Activated CD4-positive, alpha-beta T cell treated with anti-CD3 and anti-CD28 coated beads, Interleukin-2, amount 50 U/mL, for 4 hours (primary cell): ENCODE data around the gene OR2L8.

Experiments
- DNase-seq, 2 experiments: peaks; one replicate each; pipeline ENCODE4 v3.0.0-alpha.2; 2020

Gene OR2L8

GRCh38 chr1:247998811-247999210, 50.2 kb downstream of the OR2L8 start:
- no peak for DNase-seq
